K562 (cell line): ENCODE data around the gene DISC1. TPM values are rescaled to one million over a fixed set of nuclear protein-coding genes. Genes with fewer than 3 reads are reported as not detected.

Experiments
- SRSF7 ChIP-seq: fragments of 200-400 bp; formaldehyde crosslinking; optimal IDR thresholded peaks from 2 replicates; pipeline ENCODE3; 2017; ENCODE audit warnings: mild to moderate bottlenecking, low read depth, low read length
- polyA plus RNA-seq, 8 experiments: library from polyadenylated mRNA; depleted of rRNA in 4 of 8; stranded (reverse) in 5 of 8; unstranded in 3 of 8; fragments of >200 nt; fragmentation: Nextera tagmentation in 2 of 8; fragmentation: Illumina TruSeq in 1 of 8; extraction: Ambion mirVana in 2 of 8; extraction: Trizol in 1 of 8; gene quantifications; 2 replicates each; pipeline versions ENCODE4 v1.2.1 to v1.2.3, GENCODE V29; 2011 to 2014; ENCODE audit warnings: inconsistent platforms in 1 of 8, missing spikeins in 1 of 8
- total RNA-seq, 7 experiments: library from RNA; depleted of rRNA in 6 of 7; stranded (reverse); fragments of >200 nt in 6 of 7; fragmentation: Illumina TruSeq in 2 of 7; extraction: Trizol in 2 of 7; gene quantifications; 2 replicates each; pipeline versions ENCODE4 v1.2.1 to v1.2.3, GENCODE V29; 2011 to 2021; ENCODE audit warnings: low replicate concordance in 1 of 7
- TF ChIP-seq, protein P1 (sequence below): fragments of 450-650 bp; IDR thresholded peaks from 2 replicates; pipeline ENCODE4 v1.6.1; 2016; ENCODE audit warnings: mild to moderate bottlenecking, moderate library complexity

DISC1 gene
- total and polyA plus RNA-seq, 9 of the 15 experiments (the other 6 are each of a cell fraction or from before 2014, with no cell fraction given) = 0.01 to 0.11 (median 0.08) TPM; not detected in 1

DNA sequence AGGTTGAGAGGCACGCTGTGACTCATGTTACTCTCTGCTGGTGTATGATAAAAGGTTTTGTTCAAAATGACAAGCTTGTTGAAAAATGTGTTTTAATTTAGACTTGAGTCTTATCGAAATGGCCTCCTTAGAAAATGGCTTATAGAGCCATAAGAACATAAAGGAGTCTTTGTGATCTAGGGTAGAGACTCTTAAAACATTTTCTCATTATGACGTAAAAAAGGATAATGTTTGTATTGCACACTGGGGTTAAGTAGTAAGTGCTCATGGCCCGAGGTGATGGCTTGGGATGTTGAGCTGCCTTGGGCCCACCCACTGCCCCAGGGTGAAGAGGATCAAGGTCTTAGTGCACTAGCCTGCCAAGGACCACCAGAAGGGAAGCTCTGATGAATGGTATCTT lies 117.4 kb downstream of the DISC1 start (continued):
- TF ChIP-seq, protein P1, sequence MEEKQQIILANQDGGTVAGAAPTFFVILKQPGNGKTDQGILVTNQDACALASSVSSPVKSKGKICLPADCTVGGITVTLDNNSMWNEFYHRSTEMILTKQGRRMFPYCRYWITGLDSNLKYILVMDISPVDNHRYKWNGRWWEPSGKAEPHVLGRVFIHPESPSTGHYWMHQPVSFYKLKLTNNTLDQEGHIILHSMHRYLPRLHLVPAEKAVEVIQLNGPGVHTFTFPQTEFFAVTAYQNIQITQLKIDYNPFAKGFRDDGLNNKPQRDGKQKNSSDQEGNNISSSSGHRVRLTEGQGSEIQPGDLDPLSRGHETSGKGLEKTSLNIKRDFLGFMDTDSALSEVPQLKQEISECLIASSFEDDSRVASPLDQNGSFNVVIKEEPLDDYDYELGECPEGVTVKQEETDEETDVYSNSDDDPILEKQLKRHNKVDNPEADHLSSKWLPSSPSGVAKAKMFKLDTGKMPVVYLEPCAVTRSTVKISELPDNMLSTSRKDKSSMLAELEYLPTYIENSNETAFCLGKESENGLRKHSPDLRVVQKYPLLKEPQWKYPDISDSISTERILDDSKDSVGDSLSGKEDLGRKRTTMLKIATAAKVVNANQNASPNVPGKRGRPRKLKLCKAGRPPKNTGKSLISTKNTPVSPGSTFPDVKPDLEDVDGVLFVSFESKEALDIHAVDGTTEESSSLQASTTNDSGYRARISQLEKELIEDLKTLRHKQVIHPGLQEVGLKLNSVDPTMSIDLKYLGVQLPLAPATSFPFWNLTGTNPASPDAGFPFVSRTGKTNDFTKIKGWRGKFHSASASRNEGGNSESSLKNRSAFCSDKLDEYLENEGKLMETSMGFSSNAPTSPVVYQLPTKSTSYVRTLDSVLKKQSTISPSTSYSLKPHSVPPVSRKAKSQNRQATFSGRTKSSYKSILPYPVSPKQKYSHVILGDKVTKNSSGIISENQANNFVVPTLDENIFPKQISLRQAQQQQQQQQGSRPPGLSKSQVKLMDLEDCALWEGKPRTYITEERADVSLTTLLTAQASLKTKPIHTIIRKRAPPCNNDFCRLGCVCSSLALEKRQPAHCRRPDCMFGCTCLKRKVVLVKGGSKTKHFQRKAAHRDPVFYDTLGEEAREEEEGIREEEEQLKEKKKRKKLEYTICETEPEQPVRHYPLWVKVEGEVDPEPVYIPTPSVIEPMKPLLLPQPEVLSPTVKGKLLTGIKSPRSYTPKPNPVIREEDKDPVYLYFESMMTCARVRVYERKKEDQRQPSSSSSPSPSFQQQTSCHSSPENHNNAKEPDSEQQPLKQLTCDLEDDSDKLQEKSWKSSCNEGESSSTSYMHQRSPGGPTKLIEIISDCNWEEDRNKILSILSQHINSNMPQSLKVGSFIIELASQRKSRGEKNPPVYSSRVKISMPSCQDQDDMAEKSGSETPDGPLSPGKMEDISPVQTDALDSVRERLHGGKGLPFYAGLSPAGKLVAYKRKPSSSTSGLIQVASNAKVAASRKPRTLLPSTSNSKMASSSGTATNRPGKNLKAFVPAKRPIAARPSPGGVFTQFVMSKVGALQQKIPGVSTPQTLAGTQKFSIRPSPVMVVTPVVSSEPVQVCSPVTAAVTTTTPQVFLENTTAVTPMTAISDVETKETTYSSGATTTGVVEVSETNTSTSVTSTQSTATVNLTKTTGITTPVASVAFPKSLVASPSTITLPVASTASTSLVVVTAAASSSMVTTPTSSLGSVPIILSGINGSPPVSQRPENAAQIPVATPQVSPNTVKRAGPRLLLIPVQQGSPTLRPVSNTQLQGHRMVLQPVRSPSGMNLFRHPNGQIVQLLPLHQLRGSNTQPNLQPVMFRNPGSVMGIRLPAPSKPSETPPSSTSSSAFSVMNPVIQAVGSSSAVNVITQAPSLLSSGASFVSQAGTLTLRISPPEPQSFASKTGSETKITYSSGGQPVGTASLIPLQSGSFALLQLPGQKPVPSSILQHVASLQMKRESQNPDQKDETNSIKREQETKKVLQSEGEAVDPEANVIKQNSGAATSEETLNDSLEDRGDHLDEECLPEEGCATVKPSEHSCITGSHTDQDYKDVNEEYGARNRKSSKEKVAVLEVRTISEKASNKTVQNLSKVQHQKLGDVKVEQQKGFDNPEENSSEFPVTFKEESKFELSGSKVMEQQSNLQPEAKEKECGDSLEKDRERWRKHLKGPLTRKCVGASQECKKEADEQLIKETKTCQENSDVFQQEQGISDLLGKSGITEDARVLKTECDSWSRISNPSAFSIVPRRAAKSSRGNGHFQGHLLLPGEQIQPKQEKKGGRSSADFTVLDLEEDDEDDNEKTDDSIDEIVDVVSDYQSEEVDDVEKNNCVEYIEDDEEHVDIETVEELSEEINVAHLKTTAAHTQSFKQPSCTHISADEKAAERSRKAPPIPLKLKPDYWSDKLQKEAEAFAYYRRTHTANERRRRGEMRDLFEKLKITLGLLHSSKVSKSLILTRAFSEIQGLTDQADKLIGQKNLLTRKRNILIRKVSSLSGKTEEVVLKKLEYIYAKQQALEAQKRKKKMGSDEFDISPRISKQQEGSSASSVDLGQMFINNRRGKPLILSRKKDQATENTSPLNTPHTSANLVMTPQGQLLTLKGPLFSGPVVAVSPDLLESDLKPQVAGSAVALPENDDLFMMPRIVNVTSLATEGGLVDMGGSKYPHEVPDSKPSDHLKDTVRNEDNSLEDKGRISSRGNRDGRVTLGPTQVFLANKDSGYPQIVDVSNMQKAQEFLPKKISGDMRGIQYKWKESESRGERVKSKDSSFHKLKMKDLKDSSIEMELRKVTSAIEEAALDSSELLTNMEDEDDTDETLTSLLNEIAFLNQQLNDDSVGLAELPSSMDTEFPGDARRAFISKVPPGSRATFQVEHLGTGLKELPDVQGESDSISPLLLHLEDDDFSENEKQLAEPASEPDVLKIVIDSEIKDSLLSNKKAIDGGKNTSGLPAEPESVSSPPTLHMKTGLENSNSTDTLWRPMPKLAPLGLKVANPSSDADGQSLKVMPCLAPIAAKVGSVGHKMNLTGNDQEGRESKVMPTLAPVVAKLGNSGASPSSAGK = no peak
- no peak for TF ChIP-seq SRSF7
